Panc1 (cell line): ENCODE measurements around the gene DAAM2. TPM values are rescaled to one million over a fixed set of nuclear protein-coding genes. Genes with fewer than 3 reads are reported as not detected.

Experiments used
- ATAC-seq: fragments of 200-7000 bp; cut with Tn5 transposase; 2 replicates; pipeline ENCODE4 v1.9.1; 2020; ENCODE audit warnings: mild to moderate bottlenecking, moderate library complexity
- BruUV-seq: library from RNA; stranded (reverse); fragments of 400-500 nt; replicated peaks from 2 replicates; lab custom pipeline; 2021; lab: Mats Ljungman, UMichigan
- CTCF ChIA-PET: fragments of 300-600 bp; sonication (Branson Sonifier 250); formaldehyde crosslinking; loops from one replicate; lab custom pipeline; 2022; ENCODE audit warnings: antibody characterized with exemption; lab: Charles Lee
- POLR2A ChIA-PET: fragments of 300-600 bp; sonication (Branson Sonifier 250); formaldehyde crosslinking; loops from one replicate; lab custom pipeline; 2022; ENCODE audit warnings: antibody characterized with exemption; lab: Charles Lee
- DNase-seq: peaks from one replicate; pipeline ENCODE4 v3.0.0-alpha.2; 2010; ENCODE audit warnings: low read depth, low spot score
- H3K27ac ChIP-seq: 2 replicates; pipeline ENCODE4 v1.5.1; 2011; ENCODE audit warnings: mild to moderate bottlenecking, low read length, inconsistent platforms
- H3K27me3 ChIP-seq: fragments of 200-500 bp; sonication (Bioruptor generic); 2 replicates; pipeline ENCODE4 v1.6.0; 2014; ENCODE audit warnings: low read length, inconsistent platforms; ENCODE audit not compliant: control insufficient read depth, insufficient read depth
- H3K36me3 ChIP-seq: fragments of 200-500 bp; sonication (Bioruptor generic); 2 replicates; pipeline ENCODE4 v1.5.1; 2014; ENCODE audit warnings: inconsistent platforms, mild to moderate bottlenecking, low read length, moderate library complexity; ENCODE audit not compliant: control insufficient read depth, insufficient read depth
- H3K4me1 ChIP-seq: 2 replicates; pipeline ENCODE4 v1.5.1; 2011; ENCODE audit warnings: inconsistent platforms, mild to moderate bottlenecking, low read length, moderate library complexity; ENCODE audit not compliant: control insufficient read depth, insufficient read depth
- H3K4me3 ChIP-seq, 2 experiments: 2 replicates each; pipeline ENCODE4 v1.5.1; 2011 to 2012; ENCODE audit warnings: low read depth in 2 of 2, low read length in 2 of 2, mild to moderate bottlenecking in 2 of 2, inconsistent platforms in 1 of 2, moderate library complexity in 1 of 2
- H3K9me3 ChIP-seq: fragments of 200-500 bp; sonication (Bioruptor generic); 2 replicates; pipeline ENCODE4 v1.5.1; 2014; ENCODE audit warnings: low read depth, mild to moderate bottlenecking, inconsistent platforms, low read length, moderate library complexity; ENCODE audit not compliant: control insufficient read depth, insufficient read depth
- CTCF ChIP-seq: fragments of 450-650 bp; IDR thresholded peaks from 2 replicates; pipeline ENCODE4 v1.5.1; 2017; ENCODE audit warnings: mild to moderate bottlenecking
- POLR2AphosphoS5 ChIP-seq: IDR thresholded peaks from 2 replicates; pipeline ENCODE4 v1.6.1; 2012; ENCODE audit warnings: mild to moderate bottlenecking, low read depth, low read length, moderate library complexity
- SIN3A ChIP-seq: IDR thresholded peaks from 2 replicates; pipeline ENCODE4 v1.6.1; 2012; ENCODE audit warnings: low read depth, mild to moderate bottlenecking, low read length, moderate library complexity, borderline replicate concordance; ENCODE audit not compliant: insufficient read depth
- TCF7L2 ChIP-seq: IDR thresholded peaks from 2 replicates; pipeline ENCODE4 v1.6.1; 2011; ENCODE audit warnings: mild to moderate bottlenecking, low read depth, low read length, inconsistent platforms
- in situ Hi-C: cut with HindIII; loops from 2 replicates; pipeline ENCODE4 v1.10.0; 2016; ENCODE audit warnings: low sequenced_read_pairs, low pct_unique_long_range_greater_than_20kb
- intact Hi-C: fragments of 100-400 bp; cut with micrococcal nuclease; formaldehyde crosslinking; loops from one replicate; pipeline ENCODE4 v1.10.0; 2022; ENCODE audit not compliant: unreplicated experiment
- total RNA-seq: library from RNA; stranded (reverse); gene quantifications from one replicate; pipeline ENCODE4 v1.2.1, GENCODE V29; 2021; ENCODE audit not compliant: unreplicated experiment
- TF ChIP-seq, protein P1 (sequence below), 2 experiments: IDR thresholded peaks; 2 replicates each; pipeline ENCODE4 v1.6.1; 2011 to 2012; ENCODE audit warnings: low read depth in 2 of 2, control low read depth in 1 of 2, low read length in 1 of 2, mild to moderate bottlenecking in 1 of 2, moderate library complexity in 1 of 2; ENCODE audit not compliant: insufficient read depth in 1 of 2

DAAM2 gene
- total RNA-seq, 1 experiment from 2014 or later, result not detected

- TF ChIP-seq POLR2AphosphoS5, result no peak
- no peak for TF ChIP-seq CTCF
- TF ChIP-seq SIN3A, result no peak
- no peak for TF ChIP-seq TCF7L2
- TF ChIP-seq, protein P1, sequence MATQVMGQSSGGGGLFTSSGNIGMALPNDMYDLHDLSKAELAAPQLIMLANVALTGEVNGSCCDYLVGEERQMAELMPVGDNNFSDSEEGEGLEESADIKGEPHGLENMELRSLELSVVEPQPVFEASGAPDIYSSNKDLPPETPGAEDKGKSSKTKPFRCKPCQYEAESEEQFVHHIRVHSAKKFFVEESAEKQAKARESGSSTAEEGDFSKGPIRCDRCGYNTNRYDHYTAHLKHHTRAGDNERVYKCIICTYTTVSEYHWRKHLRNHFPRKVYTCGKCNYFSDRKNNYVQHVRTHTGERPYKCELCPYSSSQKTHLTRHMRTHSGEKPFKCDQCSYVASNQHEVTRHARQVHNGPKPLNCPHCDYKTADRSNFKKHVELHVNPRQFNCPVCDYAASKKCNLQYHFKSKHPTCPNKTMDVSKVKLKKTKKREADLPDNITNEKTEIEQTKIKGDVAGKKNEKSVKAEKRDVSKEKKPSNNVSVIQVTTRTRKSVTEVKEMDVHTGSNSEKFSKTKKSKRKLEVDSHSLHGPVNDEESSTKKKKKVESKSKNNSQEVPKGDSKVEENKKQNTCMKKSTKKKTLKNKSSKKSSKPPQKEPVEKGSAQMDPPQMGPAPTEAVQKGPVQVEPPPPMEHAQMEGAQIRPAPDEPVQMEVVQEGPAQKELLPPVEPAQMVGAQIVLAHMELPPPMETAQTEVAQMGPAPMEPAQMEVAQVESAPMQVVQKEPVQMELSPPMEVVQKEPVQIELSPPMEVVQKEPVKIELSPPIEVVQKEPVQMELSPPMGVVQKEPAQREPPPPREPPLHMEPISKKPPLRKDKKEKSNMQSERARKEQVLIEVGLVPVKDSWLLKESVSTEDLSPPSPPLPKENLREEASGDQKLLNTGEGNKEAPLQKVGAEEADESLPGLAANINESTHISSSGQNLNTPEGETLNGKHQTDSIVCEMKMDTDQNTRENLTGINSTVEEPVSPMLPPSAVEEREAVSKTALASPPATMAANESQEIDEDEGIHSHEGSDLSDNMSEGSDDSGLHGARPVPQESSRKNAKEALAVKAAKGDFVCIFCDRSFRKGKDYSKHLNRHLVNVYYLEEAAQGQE (IDR thresholded peaks at IDR 0.05; ENCODE audit: insufficient read depth in 1 of 2, low read depth in 2 of 2, low read length in 1 of 2), result no peak
- ChIA-PET CTCF (no interaction called here), POLR2A (no interaction called here)
- Histone ChIP-seq H3K36me3 (no peaks in the 10 kb centered on the region), H3K4me3 (no peak overlapping the region), H3K27me3 (no peaks in the 10 kb centered on the region), H3K9me3 (no peaks in the 10 kb centered on the region), H3K27ac (no peak overlapping the region), H3K4me1 (no peaks in the 10 kb centered on the region)
- in situ Hi-C loops, result no loop called here
- intact Hi-C loops, result no loop called here
- no TSS peak for BruUV-seq
- ATAC-seq (no peak), DNase-seq (no peak)
These were observed 56.0 kb downstream of the DAAM2 start for GRCh38 chr6:39848171-39848570.

DNA sequence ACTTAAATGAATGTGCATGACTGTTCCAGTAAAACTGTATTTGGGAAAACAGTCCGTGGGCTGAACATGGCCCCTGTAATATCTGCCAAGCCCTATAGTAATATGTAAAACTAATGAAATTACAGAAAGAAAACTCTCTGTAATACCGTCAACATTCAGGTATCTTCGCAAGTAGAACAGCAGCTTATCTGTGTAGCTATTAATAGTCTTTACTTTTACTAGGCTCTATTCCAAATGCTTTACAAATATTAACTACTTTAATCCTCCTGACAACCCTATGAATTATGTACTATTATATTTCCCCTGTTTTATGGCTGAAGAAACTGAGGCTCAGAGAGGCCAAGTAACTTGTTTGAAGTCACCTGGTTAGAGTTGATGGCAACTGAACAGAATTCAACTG, 57.1 kb downstream of the DAAM2 start:
- ATAC-seq, result no peak
- Histone ChIP-seq H3K27ac (no peak overlapping the region), H3K4me3 (no peak overlapping the region), H3K27me3 (no peaks in the 10 kb centered on the region), H3K9me3 (no peaks in the 10 kb centered on the region), H3K36me3 (no peaks in the 10 kb centered on the region), H3K4me1 (no peaks in the 10 kb centered on the region)
- CTCF ChIA-PET, result no interaction called here
- in situ Hi-C loops, result no loop called here
- no TSS peak for BruUV-seq
- no peak for DNase-seq
- TF ChIP-seq, protein P1 (IDR thresholded peaks at IDR 0.05; ENCODE audit: insufficient read depth in 1 of 2, low read depth in 2 of 2, low read length in 1 of 2), result no peak
- TF ChIP-seq CTCF (no peak), TCF7L2 (no peak), POLR2AphosphoS5 (no peak), SIN3A (no peak)
- intact Hi-C loops, result no loop called here
- POLR2A ChIA-PET, result no interaction called here
